B cell (primary cell): ENCODE data around the gene SEMA3B. TPM values are rescaled to one million over a fixed set of nuclear protein-coding genes. Genes with fewer than 3 reads are reported as not detected.

Experiments used
- ATAC-seq: fragments of 200-7000 bp; cut with Tn5 transposase; one replicate; pipeline ENCODE4 v1.10.0; 2021; ENCODE audit warnings: low read depth, mild to moderate bottlenecking, moderate number of reproducible peaks, moderate library complexity
- CTCF ChIA-PET: fragments of 350-600 bp; sonication (Branson Sonifier 250); formaldehyde crosslinking; loops from one replicate; lab custom pipeline; 2021; ENCODE audit warnings: antibody characterized with exemption, inconsistent platforms; lab: Charles Lee
- POLR2A ChIA-PET: fragments of 350-600 bp; sonication (Branson Sonifier 250); formaldehyde crosslinking; loops from one replicate; lab custom pipeline; 2021; ENCODE audit warnings: antibody characterized with exemption; lab: Charles Lee
- DNase-seq: peaks from one replicate; pipeline ENCODE4 v3.0.0; 2013
- H2AFZ ChIP-seq: 2 replicates; pipeline ENCODE4 v1.6.1; 2012; ENCODE audit warnings: mild to moderate bottlenecking, low read depth, low read length; ENCODE audit not compliant: insufficient read depth, poor library complexity, severe bottlenecking
- H3K27ac ChIP-seq, 2 donors: 1 replicate in 1 of 2; 2 replicates in 1 of 2; pipeline ENCODE4 v1.5.1; 2012 to 2013; ENCODE audit warnings: low read length in 2 of 2, mild to moderate bottlenecking in 2 of 2, moderate library complexity in 1 of 2
- H3K27me3 ChIP-seq, 4 experiments: fragments of 200-600 bp in 1 of 4; sonication (generic) in 1 of 4; replicated peaks in 1 of 4; 1 replicate in 2 of 4; 2 replicates in 2 of 4; pipeline versions ENCODE4 v1.6.1 to v1.7.0; 2013 to 2016; ENCODE audit warnings: low read length in 3 of 4, mild to moderate bottlenecking in 2 of 4, mixed read lengths in 1 of 4, moderate library complexity in 1 of 4; ENCODE audit not compliant: insufficient read depth in 4 of 4, control insufficient read depth in 3 of 4; ENCODE audit errors: control extremely low read depth in 1 of 4
- H3K36me3 ChIP-seq, 2 experiments: replicated peaks in 1 of 2; 1 replicate in 1 of 2; 2 replicates in 1 of 2; pipeline versions ENCODE4 v1.6.1 to v1.7.1; 2013; ENCODE audit warnings: low read length in 1 of 2; ENCODE audit not compliant: insufficient read depth in 2 of 2, control insufficient read depth in 1 of 2; ENCODE audit errors: control extremely low read depth in 1 of 2, extremely low read depth in 1 of 2
- H3K4me1 ChIP-seq, 2 donors: fragments of 200-600 bp in 1 of 2; sonication (generic) in 1 of 2; 1 replicate in 1 of 2; 2 replicates in 1 of 2; pipeline versions ENCODE4 v1.5.1 to v1.6.1; 2013 to 2017; ENCODE audit warnings: low read length in 2 of 2; ENCODE audit not compliant: control insufficient read depth in 2 of 2, insufficient read depth in 2 of 2
- H3K4me2 ChIP-seq: replicated peaks from 2 replicates; pipeline ENCODE3; 2012; ENCODE audit warnings: mild to moderate bottlenecking, low read depth, low read length; ENCODE audit not compliant: poor library complexity, severe bottlenecking
- H3K4me3 ChIP-seq, 5 experiments: fragments of 200-600 bp in 1 of 5; sonication (generic) in 1 of 5; 1 replicate in 3 of 5; 2 replicates in 2 of 5; pipeline versions ENCODE4 v1.5.1 to v1.7.0; 2011 to 2016; ENCODE audit warnings: low read length in 4 of 5, mild to moderate bottlenecking in 4 of 5, low read depth in 2 of 5, control low read depth in 1 of 5, moderate library complexity in 1 of 5; ENCODE audit not compliant: insufficient read depth in 1 of 5; ENCODE audit errors: control extremely low read depth in 1 of 5, extremely low read depth in 1 of 5
- H3K79me2 ChIP-seq: fragments of 200-600 bp; sonication (generic); one replicate; pipeline ENCODE4 v1.6.0; 2016; ENCODE audit warnings: low read length; ENCODE audit not compliant: control insufficient read depth, insufficient read depth
- H3K9ac ChIP-seq: fragments of 200-600 bp; sonication (generic); 2 replicates; pipeline ENCODE4 v1.6.1; 2017; ENCODE audit warnings: mild to moderate bottlenecking, low read length, moderate library complexity
- H3K9me3 ChIP-seq, 3 donors: one replicate each; pipeline versions ENCODE4 v1.6.1 to v1.7.1; 2013; ENCODE audit warnings: low read length in 2 of 3; ENCODE audit not compliant: control insufficient read depth in 2 of 3, insufficient read depth in 1 of 3; ENCODE audit errors: control extremely low read depth in 1 of 3
- H4K20me1 ChIP-seq: 2 replicates; pipeline ENCODE4 v1.6.0; 2012; ENCODE audit warnings: mild to moderate bottlenecking, low read length; ENCODE audit not compliant: insufficient read depth, control insufficient read depth, poor library complexity, severe bottlenecking
- H3K27ac Mint-ChIP-seq: one replicate; pipeline ENCODE4 v1.8.0; 2021; ENCODE audit warnings: mixed read lengths
- H3K27me3 Mint-ChIP-seq: one replicate; pipeline ENCODE4 v1.8.0; 2021; ENCODE audit warnings: mixed read lengths
- H3K4me1 Mint-ChIP-seq: one replicate; pipeline ENCODE4 v1.8.0; 2021; ENCODE audit warnings: mixed read lengths
- H3K4me3 Mint-ChIP-seq: one replicate; pipeline ENCODE4 v1.8.0; 2021; ENCODE audit warnings: mixed read lengths
- H3K9me3 Mint-ChIP-seq: one replicate; pipeline ENCODE4 v1.8.0; 2022; ENCODE audit warnings: mixed read lengths; ENCODE audit not compliant: insufficient read depth
- EZH2 ChIP-seq: IDR thresholded peaks from 2 replicates; pipeline ENCODE4 v1.6.1; 2012; ENCODE audit warnings: borderline replicate concordance, low read depth, mild to moderate bottlenecking, moderate library complexity, low read length; ENCODE audit not compliant: insufficient read depth, poor library complexity, severe bottlenecking
- WGBS: methylation state at CpG from one replicate; pipeline ENCODE4 v1.1.5; 2013; ENCODE audit warnings: missing lambda C conversion rate; ENCODE audit not compliant: insufficient coverage; 5-methylcytosine and 5-hydroxymethylcytosine counted together
- intact Hi-C: fragments of 100-400 bp; cut with micrococcal nuclease; formaldehyde crosslinking; loops from one replicate; pipeline ENCODE4 v1.10.0; 2022
- polyA plus RNA-seq: library from polyadenylated mRNA; depleted of rRNA; stranded (reverse); fragments of >200 nt; gene quantifications from 2 replicates; pipeline ENCODE4 v1.2.3, GENCODE V29; 2012
- total RNA-seq, 2 donors: library from RNA; stranded (reverse); fragments of 120-200 nt in 1 of 2; gene quantifications; 1 replicate in 1 of 2; 2 replicates in 1 of 2; pipeline versions ENCODE4 v1.2.3 to v1.2.4, GENCODE V29; 2013 to 2022
- TF ChIP-seq, protein P1 (sequence below): fragments of 200-600 bp; IDR thresholded peaks from one replicate; pipeline ENCODE4 v1.8.0; 2022; ENCODE audit warnings: antibody characterized with exemption, mild to moderate bottlenecking

Gene SEMA3B
- total and polyA plus RNA-seq, 2 donors (not counting 1 experiment from before 2014, with no cell fraction given) = 0.34 to 0.52 TPM

DNA sequence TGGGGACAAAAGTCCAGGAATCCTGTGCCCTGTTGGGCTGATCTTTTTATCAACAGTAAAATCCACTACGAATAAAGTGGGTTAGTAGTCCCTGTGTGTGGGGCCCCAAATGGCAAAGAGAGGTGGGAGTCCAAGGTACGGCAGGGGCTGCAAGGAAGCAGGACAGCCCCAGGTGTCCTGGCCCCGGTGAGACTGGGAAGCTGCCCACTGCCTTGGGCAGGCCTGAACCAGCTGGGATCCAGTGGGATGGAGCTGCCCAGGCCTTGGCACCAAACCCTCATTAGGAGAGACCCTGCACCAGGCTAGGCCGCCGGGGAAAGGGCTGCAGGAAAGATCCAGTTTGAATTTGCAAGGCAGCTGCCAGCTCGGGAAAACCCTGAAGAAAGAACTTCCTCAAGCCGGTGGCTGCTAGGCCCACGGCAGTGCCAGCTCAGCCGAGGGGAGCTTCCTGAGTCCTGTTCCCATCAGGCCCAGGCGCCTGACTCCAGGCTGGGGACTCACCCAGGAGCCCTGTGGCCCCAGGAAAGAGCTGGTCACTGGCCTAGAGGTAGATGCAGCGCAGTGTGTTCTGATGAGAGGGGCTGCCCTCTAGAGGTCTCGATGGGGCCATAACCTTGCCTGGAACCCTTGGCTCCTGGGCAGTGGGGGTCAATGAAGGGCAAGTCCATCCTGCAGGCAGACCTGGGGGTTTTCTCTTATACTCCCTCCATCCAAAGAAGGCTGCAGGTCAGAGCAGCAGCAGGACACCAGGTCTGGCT lies 47.4 kb upstream of the SEMA3B start:
- Histone ChIP-seq H4K20me1 (no peaks in the 10 kb centered on the region), H2AFZ (no peak overlapping the region), H3K4me2 (no peak overlapping the region), H3K36me3 (no peaks in the 10 kb centered on the region), H3K9me3 (no peaks in the 10 kb centered on the region), H3K4me1 (peaks cover 0 to 9% of the 10 kb centered on the region in 2 donors), H3K79me2 (no peaks in the 10 kb centered on the region), H3K4me3 (no peak overlapping the region), H3K27me3 (peaks cover 0 to 5% (median 0%) of the 10 kb centered on the region in 4 experiments), H3K27ac (no peak overlapping the region), H3K9ac (no peak overlapping the region)
- TF ChIP-seq EZH2 = no peak
- TF ChIP-seq, protein P1, sequence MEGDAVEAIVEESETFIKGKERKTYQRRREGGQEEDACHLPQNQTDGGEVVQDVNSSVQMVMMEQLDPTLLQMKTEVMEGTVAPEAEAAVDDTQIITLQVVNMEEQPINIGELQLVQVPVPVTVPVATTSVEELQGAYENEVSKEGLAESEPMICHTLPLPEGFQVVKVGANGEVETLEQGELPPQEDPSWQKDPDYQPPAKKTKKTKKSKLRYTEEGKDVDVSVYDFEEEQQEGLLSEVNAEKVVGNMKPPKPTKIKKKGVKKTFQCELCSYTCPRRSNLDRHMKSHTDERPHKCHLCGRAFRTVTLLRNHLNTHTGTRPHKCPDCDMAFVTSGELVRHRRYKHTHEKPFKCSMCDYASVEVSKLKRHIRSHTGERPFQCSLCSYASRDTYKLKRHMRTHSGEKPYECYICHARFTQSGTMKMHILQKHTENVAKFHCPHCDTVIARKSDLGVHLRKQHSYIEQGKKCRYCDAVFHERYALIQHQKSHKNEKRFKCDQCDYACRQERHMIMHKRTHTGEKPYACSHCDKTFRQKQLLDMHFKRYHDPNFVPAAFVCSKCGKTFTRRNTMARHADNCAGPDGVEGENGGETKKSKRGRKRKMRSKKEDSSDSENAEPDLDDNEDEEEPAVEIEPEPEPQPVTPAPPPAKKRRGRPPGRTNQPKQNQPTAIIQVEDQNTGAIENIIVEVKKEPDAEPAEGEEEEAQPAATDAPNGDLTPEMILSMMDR = no peak
- CTCF ChIA-PET = interaction anchor here (1.4 to 15.2 kb wide), 4 partner anchors 25 to 99 kb away, joined by 3 to 214 read pairs (median 4); partner anchors contain the start of gene GNAT1
- peaks cover 7% of the 10 kb centered on the region for H3K4me1 Mint-ChIP-seq
- POLR2A ChIA-PET = no interaction called here
- WGBS = 55% methylated on average over 12 of the region's 12 CpGs
- peaks cover 10% of the 10 kb centered on the region for H3K27me3 Mint-ChIP-seq
- DNase-seq = no peak
- H3K9me3 Mint-ChIP-seq = no peaks in the 10 kb centered on the region
- H3K27ac Mint-ChIP-seq = no peak overlapping the region
- intact Hi-C loops = no loop called here
- no peak for ATAC-seq
- H3K4me3 Mint-ChIP-seq = no peak overlapping the region

GRCh38 chr3:50222169-50222528 lies 46.8 kb upstream of the SEMA3B start:
- no peaks in the 10 kb centered on the region for H3K79me2 ChIP-seq
- H3K27ac ChIP-seq = no peak overlapping the region
- H3K4me1 ChIP-seq = peaks cover 3 to 15% of the 10 kb centered on the region in 2 donors
- intact Hi-C loops = no loop called here
- H3K4me3 ChIP-seq = no peak overlapping the region
- Mint-ChIP-seq H3K4me1 (peaks cover 10% of the 10 kb centered on the region), H3K27ac (no peak overlapping the region), H3K9me3 (no peaks in the 10 kb centered on the region), H3K27me3 (peaks cover 10% of the 10 kb centered on the region), H3K4me3 (no peak overlapping the region)
- no peak overlapping the region for H2AFZ ChIP-seq
- TF ChIP-seq EZH2 = no peak
- TF ChIP-seq, protein P1 = no peak
- H3K36me3 ChIP-seq = no peaks in the 10 kb centered on the region
- DNase-seq (no peak), ATAC-seq (no peak)
- ChIA-PET CTCF (interaction anchor here (2.1 to 15.2 kb wide), 2 partner anchors 29 to 100 kb away, joined by 5 to 214 read pairs; partner anchors contain the start of gene GNAT1), POLR2A (no interaction called here)
- H4K20me1 ChIP-seq = no peaks in the 10 kb centered on the region
- H3K9ac ChIP-seq = no peak overlapping the region
- H3K27me3 ChIP-seq = peaks cover 0 to 5% (median 0%) of the 10 kb centered on the region in 4 experiments
- no peaks in the 10 kb centered on the region for H3K9me3 ChIP-seq
- no peak overlapping the region for H3K4me2 ChIP-seq
- WGBS = 100% methylated on average over 1 of the region's 1 CpG
